HCT116 (cell line): ENCODE data around the gene RBM38. TPM values are rescaled to one million over a fixed set of nuclear protein-coding genes. Genes with fewer than 3 reads are reported as not detected.

Experiments used
- ATAC-seq: fragments of 200-7000 bp; cut with Tn5 transposase; 2 replicates; pipeline ENCODE4 v1.9.1; 2020; ENCODE audit warnings: mild to moderate bottlenecking, moderate library complexity
- Bru-seq: library from RNA; stranded (reverse); fragments of 400-500 nt; gene quantifications from one replicate; lab custom pipeline; 2021; lab: Mats Ljungman, UMichigan
- BruChase-seq, 2 experiments: library from RNA; stranded (reverse); fragments of 400-500 nt; gene quantifications; one replicate each; lab custom pipeline; 2021; lab: Mats Ljungman, UMichigan
- BruUV-seq: library from RNA; stranded (reverse); fragments of 400-500 nt; replicated peaks from 2 replicates; lab custom pipeline; 2021; lab: Mats Ljungman, UMichigan
- CTCF ChIA-PET: fragments of 300-600 bp; sonication (Branson Sonifier 250); formaldehyde crosslinking; loops from one replicate; lab custom pipeline; 2021; ENCODE audit warnings: antibody characterized with exemption; lab: Charles Lee
- POLR2A ChIA-PET: fragments of 300-600, 350-600 bp; sonication (Branson Sonifier 250); formaldehyde crosslinking; loops from one replicate; lab custom pipeline; 2021; ENCODE audit warnings: antibody characterized with exemption; lab: Charles Lee
- RAD21 ChIA-PET, 2 experiments: fragments of 300-600 bp; sonication (Branson Sonifier 250); formaldehyde crosslinking; loops; one replicate each; lab custom pipeline; 2023; ENCODE audit warnings: low total read pairs in 2 of 2; ENCODE audit not compliant: uncharacterized antibody in 2 of 2, unreplicated experiment in 2 of 2, low non-redundant PET in 1 of 2; lab: Charles Lee
- DNase-seq: peaks from one replicate; pipeline ENCODE4 v3.0.0-alpha.2; 2010; ENCODE audit warnings: low read depth, low spot score
- H2AFZ ChIP-seq: fragments of 200-600 bp; shearing (Covaris generic), sonication (generic); 2 replicates; pipeline ENCODE4 v1.6.1; 2017; ENCODE audit warnings: low read depth, mixed run types, mixed read lengths, antibody characterized with exemption, low read length; ENCODE audit not compliant: poor library complexity, severe bottlenecking
- H3K27ac ChIP-seq: 2 replicates; pipeline ENCODE4 v1.5.1; 2012; ENCODE audit warnings: low read depth, low read length
- H3K27me3 ChIP-seq: fragments of 200-600 bp; sonication (generic); 2 replicates; pipeline ENCODE4 v1.6.1; 2016; ENCODE audit warnings: mixed run types, low read length, mixed read lengths; ENCODE audit not compliant: insufficient read depth
- H3K36me3 ChIP-seq, 2 experiments: fragments of 200-500 bp in 1 of 2; fragments of 200-600 bp in 1 of 2; sonication (Bioruptor generic) in 1 of 2; sonication (generic) in 1 of 2; 2 replicates each; pipeline versions ENCODE4 v1.5.1 to v1.6.1; 2014 to 2016; ENCODE audit warnings: low read length in 2 of 2, inconsistent platforms in 1 of 2, mixed read lengths in 1 of 2, mixed run types in 1 of 2; ENCODE audit not compliant: insufficient read depth in 2 of 2, control insufficient read depth in 1 of 2
- H3K4me1 ChIP-seq, 2 experiments: fragments of 200-600 bp in 1 of 2; sonication (generic) in 1 of 2; 2 replicates each; pipeline versions ENCODE4 v1.5.1 to v1.6.1; 2012 to 2017; ENCODE audit warnings: low read length in 2 of 2, inconsistent platforms in 1 of 2, mild to moderate bottlenecking in 1 of 2, mixed read lengths in 1 of 2, mixed run types in 1 of 2, moderate library complexity in 1 of 2; ENCODE audit not compliant: insufficient read depth in 2 of 2, control insufficient read depth in 1 of 2
- H3K4me2 ChIP-seq: fragments of 200-600 bp; sonication (generic); 2 replicates; pipeline ENCODE4 v1.6.1; 2017; ENCODE audit warnings: mixed run types, low read length, mixed read lengths
- H3K4me3 ChIP-seq, 2 experiments: fragments of 200-600 bp in 1 of 2; sonication (generic) in 1 of 2; replicated peaks in 1 of 2; 2 replicates each; pipeline ENCODE4 v1.5.1; 2011 to 2016; ENCODE audit warnings: low read length in 2 of 2, control low read depth in 1 of 2, low read depth in 1 of 2, mild to moderate bottlenecking in 1 of 2, mixed read lengths in 1 of 2, mixed run types in 1 of 2
- H3K79me2 ChIP-seq: fragments of 200-600 bp; sonication (generic); 2 replicates; pipeline ENCODE4 v1.6.1; 2017; ENCODE audit warnings: mild to moderate bottlenecking, mixed run types, low read length, moderate library complexity, mixed read lengths; ENCODE audit not compliant: insufficient read depth
- H3K9ac ChIP-seq: fragments of 200-600 bp; sonication (generic); 2 replicates; pipeline ENCODE4 v1.6.1; 2016; ENCODE audit warnings: low read length, mixed read lengths
- H3K9me2 ChIP-seq: fragments of 200-600 bp; sonication (generic), shearing (Covaris generic); 2 replicates; pipeline ENCODE4 v1.6.1; 2017; ENCODE audit warnings: mixed run types, mild to moderate bottlenecking, moderate library complexity; ENCODE audit not compliant: insufficient read depth
- H3K9me3 ChIP-seq, 2 experiments: fragments of 200-500 bp in 1 of 2; fragments of 200-600 bp in 1 of 2; sonication (Bioruptor generic) in 1 of 2; sonication (generic) in 1 of 2; 2 replicates each; pipeline ENCODE4 v1.6.1; 2014 to 2017; ENCODE audit warnings: low read length in 2 of 2, mixed read lengths in 2 of 2, inconsistent platforms in 1 of 2, low read depth in 1 of 2, mild to moderate bottlenecking in 1 of 2, mixed run types in 1 of 2, moderate library complexity in 1 of 2; ENCODE audit not compliant: control insufficient read depth in 1 of 2, insufficient read depth in 1 of 2
- H4K20me1 ChIP-seq: fragments of 200-600 bp; sonication (generic), shearing (Covaris generic); 2 replicates; pipeline ENCODE4 v1.6.1; 2017; ENCODE audit warnings: mixed run types, mild to moderate bottlenecking, moderate library complexity; ENCODE audit not compliant: insufficient read depth
- ATF3 ChIP-seq: IDR thresholded peaks from 2 replicates; pipeline ENCODE4 v1.6.1; 2012
- EGR1 ChIP-seq: IDR thresholded peaks from 2 replicates; pipeline ENCODE4 v1.6.1; 2012; ENCODE audit warnings: low read depth
- EZH2phosphoT487 ChIP-seq: fragments of 200-600 bp; IDR thresholded peaks from 2 replicates; pipeline ENCODE4 v1.6.1; 2018; ENCODE audit warnings: antibody characterized with exemption, borderline replicate concordance
- FOSL1 ChIP-seq: IDR thresholded peaks from 2 replicates; pipeline ENCODE4 v1.6.1; 2012; ENCODE audit warnings: low read depth
- MAX ChIP-seq: IDR thresholded peaks from 2 replicates; pipeline ENCODE4 v1.6.1; 2012
- SIN3A ChIP-seq: IDR thresholded peaks from 2 replicates; pipeline ENCODE4 v1.6.1; 2012; ENCODE audit warnings: low read depth
- SRF ChIP-seq: IDR thresholded peaks from 2 replicates; pipeline ENCODE4 v1.6.1; 2012; ENCODE audit warnings: low read depth
- TCF7L2 ChIP-seq: IDR thresholded peaks from 2 replicates; pipeline ENCODE4 v1.7.0; 2011; ENCODE audit warnings: borderline replicate concordance, inconsistent platforms; ENCODE audit not compliant: insufficient read depth, insufficient read length; ENCODE audit errors: extremely low read depth
- YY1 ChIP-seq: IDR thresholded peaks from 2 replicates; pipeline ENCODE4 v1.6.1; 2011; ENCODE audit warnings: low read length, low read depth, moderate library complexity, mild to moderate bottlenecking; ENCODE audit not compliant: insufficient replicate concordance; ENCODE audit errors: extremely low read depth
- ZBTB33 ChIP-seq: IDR thresholded peaks from 2 replicates; pipeline ENCODE4 v1.6.1; 2011; ENCODE audit warnings: mild to moderate bottlenecking, low read length, moderate library complexity; ENCODE audit not compliant: insufficient replicate concordance; ENCODE audit errors: extremely low read depth
- intact Hi-C: fragments of 100-400 bp; cut with micrococcal nuclease; formaldehyde crosslinking; loops from 2 replicates; pipeline ENCODE4 v1.10.0; 2022
- long read RNA-seq: library from polyadenylated mRNA; unstranded; transcript quantifications from one replicate; pipeline ENCODE4 v2.0.0, GENCODE V29; 2021; ENCODE audit not compliant: unreplicated experiment
- polyA plus RNA-seq: library from polyadenylated mRNA; unstranded; fragments of >200 nt; gene quantifications from 2 replicates; pipeline ENCODE4 v1.2.1, GENCODE V29; 2012; ENCODE audit warnings: missing spikeins
- total RNA-seq: library from RNA; stranded (reverse); gene quantifications from one replicate; pipeline ENCODE4 v1.2.1, GENCODE V29; 2021; ENCODE audit not compliant: unreplicated experiment

Gene RBM38
- total RNA-seq (36.2 TPM), Bru-seq, nascent RNA (percentile 64 among the genes with signal in this experiment), BruChase-seq, experiment 1, labeled RNA remaining after a 6-hour chase (percentile 62 among the genes with signal in this experiment), BruChase-seq, experiment 2, labeled RNA remaining after a 2-hour chase (percentile 75 among the genes with signal in this experiment)
- 33.1 and 35.2 TPM in 2 replicates for polyA plus RNA-seq
- long read RNA-seq, transcript RBM38-203 (4 exons, 2,382 nt) = major isoform, 67 of 152 reads
- long read RNA-seq, partial matches to known transcripts = 72 of 152 reads
- long read RNA-seq, other reads (novel, unspliced or antisense) = 9 of 152 reads

GRCh38 chr20:57390604-57391438 lies at the start of gene RBM38:
TSS of gene RBM38 (plus strand) at chr20:57391396. CDS start at chr20:57391582, 186 bp downstream.
- no peaks in the 10 kb centered on the region for H3K9me2 ChIP-seq
- peaks cover 18% of the 10 kb centered on the region in 2 experiments; a peak in 3 of 4 replicates for H3K36me3 ChIP-seq
- H3K4me1 ChIP-seq = peaks cover 24 to 38% of the 10 kb centered on the region in 2 experiments
- no TSS peak for BruUV-seq
- H3K9me3 ChIP-seq = no peaks in the 10 kb centered on the region
- H4K20me1 ChIP-seq = no peaks in the 10 kb centered on the region
- no peaks in the 10 kb centered on the region for H3K27me3 ChIP-seq
- ChIA-PET RAD21 (interaction anchor here in 1 of 2 experiments (0.6 kb wide), 1 partner anchor 147 kb away, joined by 3 read pairs; no protein-coding TSS in a partner anchor), CTCF (interaction anchor here (0.6 to 1.4 kb wide), 5 partner anchors 9 to 108 kb away, joined by 3 to 4 read pairs (median 3); no protein-coding TSS in a partner anchor), POLR2A (interaction anchor here (0.9 kb wide), 1 partner anchor 25 kb away, joined by 3 read pairs; no protein-coding TSS in a partner anchor)
- peak within 1 kb of the TSS; percentile 90 for H3K4me2 ChIP-seq
- peak within 1 kb of the TSS; percentile 5 for H2AFZ ChIP-seq
- H3K4me3 ChIP-seq = peak within 1 kb of the TSS; percentile 66 to 77
- intact Hi-C loops = no loop called here
- TF ChIP-seq YY1 (no peak), ATF3 (no peak), MAX (0 out of 2 replicates have a peak, but pooled peaks have one; percentile 27)
- H3K9ac ChIP-seq = peak within 1 kb of the TSS; percentile 74
- peaks cover 39% of the 10 kb centered on the region for H3K79me2 ChIP-seq
- peak within 1 kb of the TSS; percentile 83 for H3K27ac ChIP-seq
- DNase-seq (peak; percentile 19), ATAC-seq (peak; percentile 85)

- POLR2A ChIA-PET = no interaction called here
- H3K9me2 ChIP-seq = no peaks in the 10 kb centered on the region
- H3K79me2 ChIP-seq = no peaks in the 10 kb centered on the region
- H4K20me1 ChIP-seq = no peaks in the 10 kb centered on the region
- intact Hi-C loops = no loop called here
- no peaks in the 10 kb centered on the region for H3K9me3 ChIP-seq
- no TSS peak for BruUV-seq
- no peak overlapping the region for H2AFZ ChIP-seq
- H3K36me3 ChIP-seq = no peaks in the 10 kb centered on the region
- RAD21 ChIA-PET = no interaction called here
- DNase-seq (no peak), ATAC-seq (no peak)
- H3K27ac ChIP-seq = no peak overlapping the region
- no peak overlapping the region for H3K9ac ChIP-seq
- H3K4me2 ChIP-seq = no peak overlapping the region
- no peak overlapping the region for H3K4me3 ChIP-seq
- H3K4me1 ChIP-seq = no peaks in the 10 kb centered on the region
- CTCF ChIA-PET = interaction anchor here (1.0 to 1.1 kb wide), 2 partner anchors 9 to 250 kb away, joined by 4 read pairs; no protein-coding TSS in a partner anchor
- H3K27me3 ChIP-seq = no peaks in the 10 kb centered on the region
- TF ChIP-seq ZBTB33 (no peak), EGR1 (no peak), TCF7L2 (no peak), ATF3 (no peak), EZH2phosphoT487 (no peak), FOSL1 (no peak), SRF (no peak), SIN3A (no peak)
Observed at GRCh38 chr20:57341663-57342062, 49.5 kb upstream of the RBM38 start.
